Measurements from ENCODE around the gene PLCB3. TPM values are rescaled to one million over a fixed set of nuclear protein-coding genes. Genes with fewer than 3 reads are reported as not detected.

PLCB3 gene
- total RNA-seq, 4 donors from 2014 or later, result 30.5 to 38.4 (median 37.4) TPM

GRCh38 chr11:64264371-64264852, 13.1 kb downstream of the PLCB3 start:
- DNase-seq (ENCODE audit: low spot score in 2 of 2), result no peak
- no peak overlapping the region for H3K4me3 ChIP-seq (ENCODE audit: low read depth, poor library complexity, severe bottlenecking)
- 75 to 84% methylated on average over 10 of the region's 10 CpGs for WGBS, 2 donors
- TF ChIP-seq CTCF (IDR thresholded peaks at IDR 0.05) (no peak), POLR2A (IDR thresholded peaks at IDR 0.05) (no peak)
- intact Hi-C loops (cut with DNase I; ENCODE audit: low total_unique reads), result no loop called here

- intact Hi-C loops (cut with DNase I; ENCODE audit: low total_unique reads), result no loop called here
- 94 to 96% methylated on average over 30 to 34 of the region's 35 CpGs for WGBS, 2 donors
Observed at GRCh38 chr11:64265176-64266160, 14.1 kb downstream of the PLCB3 start.

GRCh38 chr11:64266339-64266738, 15.0 kb downstream of the PLCB3 start:
- intact Hi-C loops (cut with DNase I; ENCODE audit: low total_unique reads), result no loop called here
- 86 to 88% methylated on average over 15 of the region's 15 CpGs for WGBS, 2 donors
- no peak for DNase-seq (ENCODE audit: low spot score in 2 of 2)
- TF ChIP-seq POLR2A (IDR thresholded peaks at IDR 0.05) (no peak), CTCF (IDR thresholded peaks at IDR 0.05) (no peak)
- no peak overlapping the region for H3K4me3 ChIP-seq (ENCODE audit: low read depth, poor library complexity, severe bottlenecking)

More at GRCh38 chr11:64265176-64266160, 14.1 kb downstream of the PLCB3 start:
- no peak for DNase-seq (ENCODE audit: low spot score in 2 of 2)
- no peak for TF ChIP-seq CTCF (IDR thresholded peaks at IDR 0.05)
- no peak for TF ChIP-seq POLR2A (IDR thresholded peaks at IDR 0.05)
- H3K4me3 ChIP-seq (ENCODE audit: low read depth, poor library complexity, severe bottlenecking), result no peak overlapping the region

- H3K4me3 ChIP-seq (ENCODE audit: low read depth, poor library complexity, severe bottlenecking), result no peak overlapping the region
- WGBS, 2 donors, result 42 to 55% methylated on average over 16 to 27 of the region's 27 CpGs
- intact Hi-C loops (cut with DNase I; ENCODE audit: low total_unique reads), result no loop called here
- TF ChIP-seq CTCF (IDR thresholded peaks at IDR 0.05) (no peak), POLR2A (IDR thresholded peaks at IDR 0.05) (no peak)
- no peak for DNase-seq (ENCODE audit: low spot score in 2 of 2)
Observed at GRCh38 chr11:64267207-64267945, 16.0 kb downstream of the PLCB3 start.

- peak; percentile 56 to 90 for DNase-seq (ENCODE audit: low spot score in 2 of 2)
- intact Hi-C loops (cut with DNase I; ENCODE audit: low total_unique reads), result no loop called here
Observed at GRCh38 chr11:64268025-64268892, 16.9 kb downstream of the PLCB3 start.

More at GRCh38 chr11:64268025-64268892, 16.9 kb downstream of the PLCB3 start:
- no peak overlapping the region for H3K4me3 ChIP-seq (ENCODE audit: low read depth, poor library complexity, severe bottlenecking)
- WGBS, 2 donors, result 22 to 29% methylated on average over 14 to 23 of the region's 23 CpGs
- no peak for TF ChIP-seq POLR2A (IDR thresholded peaks at IDR 0.05)
- TF ChIP-seq CTCF (IDR thresholded peaks at IDR 0.05), result no peak
